ENCODE measurements around the gene TANGO6. TPM values are rescaled to one million over a fixed set of nuclear protein-coding genes. Genes with fewer than 3 reads are reported as not detected.

TANGO6 gene
- total RNA-seq, 1 donor from 2014 or later: 12.2 TPM

DNA sequence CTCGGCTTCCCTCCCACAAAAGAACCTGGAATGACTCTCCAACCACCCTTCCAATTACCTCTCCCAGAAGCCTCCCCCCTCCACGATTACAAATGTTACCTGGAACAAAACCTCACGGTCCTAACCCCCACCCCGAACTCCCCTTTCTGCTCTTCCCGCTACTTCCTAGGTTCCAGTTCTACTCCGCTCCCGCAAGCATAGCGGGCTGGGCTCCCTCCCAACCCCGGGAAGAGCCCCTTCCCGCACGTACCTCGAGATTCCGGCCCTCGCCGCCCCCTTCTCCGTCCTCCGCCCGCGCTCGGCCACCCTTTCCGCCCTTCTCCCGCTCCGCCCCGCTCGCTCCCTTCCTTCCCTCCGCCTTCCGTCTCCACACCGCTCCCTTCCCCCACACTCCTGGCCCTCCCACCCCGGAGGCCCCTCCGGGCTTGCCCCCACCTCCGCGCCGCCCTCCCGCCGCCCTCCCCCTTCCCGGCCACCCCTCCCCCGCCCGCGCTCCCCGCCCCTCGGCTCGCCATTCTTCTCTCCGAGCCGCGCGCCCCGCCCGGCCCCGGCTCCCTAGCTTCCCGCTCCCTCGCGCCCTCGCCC is 288.6 kb downstream of the TANGO6 start:
- peak; percentile 69 for DNase-seq (ENCODE audit: low spot score)
- ATAC-seq: peak; percentile 74

- DNase-seq (ENCODE audit: low spot score) (peak; percentile 88), ATAC-seq (peak; percentile 94)
Measured at GRCh38 chr16:69132424-69133252, 289.3 kb downstream of the TANGO6 start, which contains the start of the genes CHTF8 and UTP4. Gene CHTF8 (minus strand): TSS chr16:69132588. CDS start chr16:69121458, 11,130 bp downstream. Gene UTP4 (plus strand): TSS chr16:69132649. CDS start chr16:69133460, 811 bp downstream.

- ATAC-seq (no peak), DNase-seq (ENCODE audit: low spot score) (no peak)
Measured at GRCh38 chr16:69133373-69133954, 290.1 kb downstream of the TANGO6 start.

Other genes with a start within 250 kb of the TANGO6 start
- gene CDH3, start 198.2 kb upstream of the TANGO6 start, total RNA-seq: 0.33 TPM
- gene CDH1, start 106.2 kb upstream of the TANGO6 start, total RNA-seq: 115 TPM

Data from left lobe of liver (tissue), 2 donors.